Osteocyte (in vitro differentiated cells): ENCODE results near the gene ARL4A. TPM values are rescaled to one million over a fixed set of nuclear protein-coding genes. Genes with fewer than 3 reads are reported as not detected.

Source experiments
- DNase-seq: peaks from one replicate; pipeline ENCODE4 v3.0.0; 2021; ENCODE audit warnings: mixed read lengths; ENCODE audit not compliant: unreplicated experiment; ENCODE audit errors: extremely low spot score
- H3K27ac Mint-ChIP-seq: one replicate; pipeline ENCODE4 v1.8.0; 2021; ENCODE audit warnings: mild to moderate bottlenecking, mixed read lengths; ENCODE audit not compliant: unreplicated experiment
- H3K27me3 Mint-ChIP-seq: one replicate; pipeline ENCODE4 v1.8.0; 2021; ENCODE audit warnings: mixed read lengths; ENCODE audit not compliant: unreplicated experiment
- H3K36me3 Mint-ChIP-seq: one replicate; pipeline ENCODE4 v1.8.0; 2021; ENCODE audit warnings: mixed read lengths; ENCODE audit not compliant: unreplicated experiment
- H3K4me1 Mint-ChIP-seq: one replicate; pipeline ENCODE4 v1.8.0; 2021; ENCODE audit warnings: mixed read lengths; ENCODE audit not compliant: unreplicated experiment
- H3K4me3 Mint-ChIP-seq: one replicate; pipeline ENCODE4 v1.8.0; 2021; ENCODE audit warnings: mild to moderate bottlenecking, moderate library complexity, mixed read lengths; ENCODE audit not compliant: unreplicated experiment
- H3K9me3 Mint-ChIP-seq: one replicate; pipeline ENCODE4 v1.8.0; 2021; ENCODE audit warnings: mixed read lengths; ENCODE audit not compliant: unreplicated experiment
- total RNA-seq: library from RNA; stranded (reverse); gene quantifications from 2 replicates; pipeline ENCODE4 v1.2.1, GENCODE V29; 2021
- TF ChIP-seq, protein P1 (sequence below): fragments of 200-600 bp; sonication (generic); IDR thresholded peaks from 2 replicates; pipeline ENCODE4 v1.5.0; 2021; ENCODE audit warnings: antibody characterized with exemption, mild to moderate bottlenecking, moderate library complexity

ARL4A gene
- total RNA-seq, 1 donor from 2014 or later = 9.6 TPM

DNA sequence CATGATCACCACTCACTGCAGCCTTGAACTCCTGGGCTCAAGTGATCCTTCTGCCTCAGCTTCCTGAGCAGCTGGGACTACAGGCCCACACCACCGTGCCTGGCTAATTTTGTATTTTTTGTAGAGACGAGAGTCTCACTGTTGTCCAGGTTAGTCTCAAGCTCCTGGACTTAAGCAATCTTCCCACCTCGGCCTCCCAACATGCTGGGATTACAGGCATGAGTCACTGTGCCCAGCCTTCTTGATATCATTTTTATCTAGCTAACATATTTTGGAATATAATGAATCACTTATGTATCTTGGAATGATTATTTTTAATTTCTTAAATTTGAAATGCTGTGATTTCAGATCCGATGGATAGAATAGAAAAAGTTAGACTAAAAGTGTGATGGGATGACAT is 18.4 kb downstream of the ARL4A start:
- no peak for DNase-seq
- Mint-ChIP-seq H3K4me1 (peaks cover 14% of the 10 kb centered on the region), H3K27ac (no peak overlapping the region), H3K9me3 (peaks cover 8% of the 10 kb centered on the region), H3K27me3 (no peaks in the 10 kb centered on the region), H3K4me3 (no peak overlapping the region), H3K36me3 (no peaks in the 10 kb centered on the region)
- TF ChIP-seq, protein P1, sequence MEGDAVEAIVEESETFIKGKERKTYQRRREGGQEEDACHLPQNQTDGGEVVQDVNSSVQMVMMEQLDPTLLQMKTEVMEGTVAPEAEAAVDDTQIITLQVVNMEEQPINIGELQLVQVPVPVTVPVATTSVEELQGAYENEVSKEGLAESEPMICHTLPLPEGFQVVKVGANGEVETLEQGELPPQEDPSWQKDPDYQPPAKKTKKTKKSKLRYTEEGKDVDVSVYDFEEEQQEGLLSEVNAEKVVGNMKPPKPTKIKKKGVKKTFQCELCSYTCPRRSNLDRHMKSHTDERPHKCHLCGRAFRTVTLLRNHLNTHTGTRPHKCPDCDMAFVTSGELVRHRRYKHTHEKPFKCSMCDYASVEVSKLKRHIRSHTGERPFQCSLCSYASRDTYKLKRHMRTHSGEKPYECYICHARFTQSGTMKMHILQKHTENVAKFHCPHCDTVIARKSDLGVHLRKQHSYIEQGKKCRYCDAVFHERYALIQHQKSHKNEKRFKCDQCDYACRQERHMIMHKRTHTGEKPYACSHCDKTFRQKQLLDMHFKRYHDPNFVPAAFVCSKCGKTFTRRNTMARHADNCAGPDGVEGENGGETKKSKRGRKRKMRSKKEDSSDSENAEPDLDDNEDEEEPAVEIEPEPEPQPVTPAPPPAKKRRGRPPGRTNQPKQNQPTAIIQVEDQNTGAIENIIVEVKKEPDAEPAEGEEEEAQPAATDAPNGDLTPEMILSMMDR = no peak

DNA sequence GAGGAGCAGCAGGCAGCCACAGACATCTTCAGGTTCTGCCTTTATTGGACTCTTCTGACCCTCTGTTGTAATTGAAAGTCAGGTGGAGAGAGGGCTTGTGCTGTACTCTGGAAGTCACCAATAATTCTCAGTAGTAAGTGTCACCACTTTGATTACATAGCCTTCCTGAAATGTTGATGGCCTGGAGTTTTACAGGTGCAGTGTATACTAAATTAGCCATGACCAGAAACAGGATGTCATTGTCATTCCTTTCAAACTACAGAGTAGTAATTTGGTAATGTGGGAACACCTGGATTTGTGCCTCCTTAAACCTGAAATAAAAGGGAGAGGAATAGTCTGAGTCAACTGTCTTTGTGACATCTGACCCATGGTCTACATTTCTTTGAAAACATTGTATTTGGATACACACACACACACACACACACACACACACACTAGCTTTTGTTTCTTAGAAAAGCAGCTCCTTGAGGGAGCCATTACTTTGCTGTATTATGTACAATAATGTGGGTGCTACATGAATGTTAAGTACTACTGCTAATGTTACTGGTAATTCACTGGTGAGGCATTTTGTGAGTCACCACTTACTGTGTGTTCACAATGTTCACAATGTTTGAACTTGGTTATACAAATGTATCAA is 19.6 kb downstream of the ARL4A start:
- Mint-ChIP-seq H3K36me3 (no peaks in the 10 kb centered on the region), H3K27ac (no peak overlapping the region), H3K4me1 (peaks cover 14% of the 10 kb centered on the region), H3K9me3 (peaks cover under 1% of the 10 kb centered on the region), H3K4me3 (no peak overlapping the region), H3K27me3 (no peaks in the 10 kb centered on the region)
- DNase-seq = no peak
- TF ChIP-seq, protein P1 = no peak

DNA sequence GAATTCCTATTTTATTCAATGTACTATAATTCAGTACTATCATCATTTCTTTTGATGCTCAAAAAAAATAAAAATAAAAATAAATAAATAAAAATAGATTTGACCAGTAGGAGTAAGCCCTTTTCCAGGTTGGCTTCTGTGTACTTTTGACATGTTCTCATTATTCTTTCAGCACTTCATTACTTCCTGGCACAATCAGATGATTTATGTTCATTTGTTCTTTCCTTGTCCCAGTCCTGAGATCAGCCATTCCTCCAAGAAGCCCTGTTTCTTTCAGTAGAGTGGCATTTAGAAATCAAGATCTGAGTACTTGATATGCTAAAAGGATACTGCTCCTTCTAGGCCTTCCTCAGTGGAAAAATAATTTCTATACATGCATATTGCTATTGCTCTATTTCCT is 20.9 kb downstream of the ARL4A start:
- TF ChIP-seq, protein P1 = no peak
- no peak overlapping the region for H3K27ac Mint-ChIP-seq
- no peak overlapping the region for H3K4me3 Mint-ChIP-seq
- peaks cover 14% of the 10 kb centered on the region for H3K4me1 Mint-ChIP-seq
- no peak for DNase-seq
- H3K36me3 Mint-ChIP-seq = no peaks in the 10 kb centered on the region
- no peaks in the 10 kb centered on the region for H3K27me3 Mint-ChIP-seq
- no peaks in the 10 kb centered on the region for H3K9me3 Mint-ChIP-seq

DNA sequence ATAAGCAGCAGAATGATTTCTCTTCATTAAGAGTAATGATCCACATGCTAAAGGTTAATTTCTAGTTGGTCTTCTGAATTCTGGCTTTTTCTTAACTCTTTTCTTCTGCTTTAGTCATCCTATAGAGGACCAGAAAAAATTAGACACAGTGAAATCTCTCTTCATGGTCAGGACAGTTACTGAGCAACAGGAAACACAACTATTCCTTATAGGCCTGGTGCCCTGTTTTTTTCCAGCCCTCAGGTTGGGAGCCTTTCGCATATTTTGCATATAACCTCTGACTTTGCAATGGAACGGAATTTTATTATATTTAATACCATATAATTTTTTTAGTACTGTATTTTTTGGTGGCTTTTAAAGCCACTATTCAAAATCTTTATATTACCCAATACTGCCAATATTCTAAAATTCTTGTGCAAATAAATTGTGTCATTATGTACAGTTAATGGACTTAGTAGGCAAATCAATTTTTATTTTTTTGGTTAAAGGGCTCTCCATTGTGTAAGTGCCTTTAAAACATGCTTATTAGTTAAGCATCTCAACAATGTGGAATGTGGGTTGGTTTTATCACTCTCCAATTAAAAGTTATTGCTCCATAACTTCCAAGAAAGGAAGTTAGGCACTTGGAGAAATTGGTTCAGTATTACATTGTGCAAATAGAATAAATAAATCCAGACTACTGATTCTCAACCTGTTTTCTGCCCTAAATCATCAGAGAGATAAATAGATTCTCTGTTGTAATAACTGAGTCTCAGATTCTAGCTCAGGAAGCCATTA is 22.5 kb downstream of the ARL4A start:
- Mint-ChIP-seq H3K27ac (no peak overlapping the region), H3K9me3 (no peaks in the 10 kb centered on the region), H3K4me3 (no peak overlapping the region), H3K27me3 (no peaks in the 10 kb centered on the region), H3K4me1 (peaks cover 26% of the 10 kb centered on the region), H3K36me3 (no peaks in the 10 kb centered on the region)
- TF ChIP-seq, protein P1 = no peak
- no peak for DNase-seq

DNA sequence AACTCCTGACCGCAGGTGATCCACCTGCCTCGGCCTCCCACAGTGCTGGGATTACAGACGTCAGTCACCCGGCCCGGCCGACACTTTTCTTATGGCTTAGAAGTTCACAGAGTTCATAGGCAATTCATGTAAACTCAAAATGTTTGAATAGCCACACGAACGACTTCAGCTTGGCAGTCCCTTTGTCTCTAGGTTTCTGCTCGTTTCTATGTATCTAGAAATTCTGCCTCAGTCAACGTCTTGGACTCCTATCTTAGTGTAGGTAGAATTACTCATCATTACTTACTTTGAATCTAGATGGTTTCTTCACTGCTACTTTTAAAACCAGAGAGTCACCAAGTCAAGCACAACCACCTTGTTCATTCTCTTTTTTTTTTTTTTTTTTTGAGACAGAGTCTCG is 23.7 kb downstream of the ARL4A start:
- DNase-seq = no peak
- no peaks in the 10 kb centered on the region for H3K36me3 Mint-ChIP-seq
- no peak overlapping the region for H3K27ac Mint-ChIP-seq
- TF ChIP-seq, protein P1 = no peak
- no peaks in the 10 kb centered on the region for H3K9me3 Mint-ChIP-seq
- H3K4me3 Mint-ChIP-seq = no peak overlapping the region
- peaks cover 37% of the 10 kb centered on the region for H3K4me1 Mint-ChIP-seq
- no peaks in the 10 kb centered on the region for H3K27me3 Mint-ChIP-seq
